ENCODE data around the gene HLA-G.
"Not testable (repeated sequence)": the region's sequence is repeated elsewhere in the genome, so short reads cannot be mapped to it uniquely, and the experiment has no call there.

HLA-G gene

GRCh38 chr6:29827579-29828470, at the start of gene HLA-G:
TSS of gene HLA-G (plus strand) at chr6:29827825. CDS start at chr6:29827845, 20 bp downstream.
- FAIRE-seq (no peak), DNase-seq (ENCODE audit: low spot score) (no peak)

GRCh38 chr6:29780019-29780698, 47.5 kb upstream of the HLA-G start:
- FAIRE-seq; DNase-seq (ENCODE audit: low spot score): not testable (repeated sequence)

GRCh38 chr6:29789176-29789575, 38.4 kb upstream of the HLA-G start:
- DNase-seq (ENCODE audit: low spot score): no peak
- FAIRE-seq: no peak

- DNase-seq (ENCODE audit: low spot score) (peak; percentile 77), FAIRE-seq (peak; percentile 82)
These were observed 37.0 kb upstream of the HLA-G start for GRCh38 chr6:29790626-29791025.

- no peak for FAIRE-seq
- DNase-seq (ENCODE audit: low spot score): peak; percentile 20
These were observed 36.5 kb upstream of the HLA-G start for GRCh38 chr6:29791162-29791561.

- DNase-seq (ENCODE audit: low spot score) (no peak), FAIRE-seq (no peak)
These were observed 35.9 kb upstream of the HLA-G start for GRCh38 chr6:29791786-29792122.

GRCh38 chr6:29792123-29793035, 35.2 kb upstream of the HLA-G start:
- peak; percentile 37 for DNase-seq (ENCODE audit: low spot score)
- no peak for FAIRE-seq

- FAIRE-seq (no peak), DNase-seq (ENCODE audit: low spot score) (no peak)
These were observed 34.6 kb upstream of the HLA-G start for GRCh38 chr6:29793036-29793356.

- DNase-seq (ENCODE audit: low spot score) (no peak), FAIRE-seq (no peak)
These were observed 33.8 kb upstream of the HLA-G start for GRCh38 chr6:29793796-29794195.

GRCh38 chr6:29796026-29796425, 31.6 kb upstream of the HLA-G start:
- FAIRE-seq: no peak
- no peak for DNase-seq (ENCODE audit: low spot score)

- peak; percentile 50 for FAIRE-seq
- DNase-seq (ENCODE audit: low spot score): peak; percentile 56
These were observed 30.5 kb upstream of the HLA-G start for GRCh38 chr6:29797135-29797534.

- no peak for DNase-seq (ENCODE audit: low spot score)
- FAIRE-seq: no peak
These were observed 29.7 kb upstream of the HLA-G start for GRCh38 chr6:29797966-29798365.

GRCh38 chr6:29800254-29800653, 27.4 kb upstream of the HLA-G start:
- DNase-seq (ENCODE audit: low spot score) (no peak), FAIRE-seq (no peak)

GRCh38 chr6:29806387-29806786, 21.2 kb upstream of the HLA-G start:
- no peak for FAIRE-seq
- DNase-seq (ENCODE audit: low spot score): no peak

GRCh38 chr6:29809249-29809648, 18.4 kb upstream of the HLA-G start:
- DNase-seq (ENCODE audit: low spot score): no peak
- FAIRE-seq: no peak

- FAIRE-seq: no peak
- DNase-seq (ENCODE audit: low spot score): no peak
These were observed 17.3 kb upstream of the HLA-G start for GRCh38 chr6:29810371-29810770.

- DNase-seq (ENCODE audit: low spot score) (no peak), FAIRE-seq (no peak)
These were observed 16.2 kb upstream of the HLA-G start for GRCh38 chr6:29811377-29811776.

GRCh38 chr6:29813066-29813465, 14.6 kb upstream of the HLA-G start:
- DNase-seq (ENCODE audit: low spot score) (no peak), FAIRE-seq (no peak)

GRCh38 chr6:29813809-29814208, 13.8 kb upstream of the HLA-G start:
- DNase-seq (ENCODE audit: low spot score) (peak; percentile 42), FAIRE-seq (no peak)

GRCh38 chr6:29814379-29815117, 13.1 kb upstream of the HLA-G start:
- FAIRE-seq (no peak), DNase-seq (ENCODE audit: low spot score) (no peak)

GRCh38 chr6:29815118-29815750, 12.4 kb upstream of the HLA-G start:
- FAIRE-seq (no peak), DNase-seq (ENCODE audit: low spot score) (no peak)
